ENCODE measurements around the gene SAV1. TPM values are rescaled to one million over a fixed set of nuclear protein-coding genes. Genes with fewer than 3 reads are reported as not detected.
A peak's percentile ranks its signal among the peaks of the same experiment; 100 is the strongest.

Gene SAV1
- total and polyA plus RNA-seq, 2 experiments from 2014 or later = 17.4 to 19.0 TPM

DNA sequence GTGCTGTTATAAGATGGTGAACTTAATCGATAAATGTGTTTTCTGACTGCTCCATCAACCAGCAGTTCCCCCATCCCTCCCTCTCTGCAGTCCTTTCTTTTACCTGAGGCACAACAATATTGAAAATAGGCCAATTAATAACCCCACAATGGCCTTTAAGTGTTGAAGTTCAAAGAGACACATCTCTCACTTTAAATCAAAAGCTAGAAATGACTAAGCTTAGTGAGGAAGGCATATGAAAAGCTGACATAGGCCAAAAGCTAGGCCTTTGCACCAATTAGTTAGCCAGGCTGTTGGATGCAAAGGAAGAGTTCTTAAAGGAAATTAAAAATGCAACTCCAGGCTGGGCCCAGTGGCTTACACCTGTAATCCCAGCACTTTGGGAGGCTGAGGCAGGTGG is 43.7 kb downstream of the SAV1 start:
- no peaks in the 10 kb centered on the region for H3K36me3 ChIP-seq (replicated peaks; ENCODE audit: insufficient read depth, low read depth)
- WGBS (ENCODE audit: low lambda C conversion rate, missing lambda C conversion rate) = 97% methylated on average over 1 of the region's 1 CpG

GRCh38 chr14:50622978-50623377 is 45.1 kb downstream of the SAV1 start:
- Histone ChIP-seq H3K36me3 (replicated peaks; ENCODE audit: insufficient read depth, low read depth) (no peaks in the 10 kb centered on the region), H3K4me1 (ENCODE audit: insufficient read depth) (no peaks in the 10 kb centered on the region), H3K4me2 (no peak overlapping the region), H3K9me2 (replicated peaks; ENCODE audit: insufficient read depth) (no peaks in the 10 kb centered on the region), H3K9me3 (ENCODE audit: low read depth) (no peaks in the 10 kb centered on the region), H4K20me1 (ENCODE audit: insufficient read depth, poor library complexity, severe bottlenecking) (no peaks in the 10 kb centered on the region), H3K4me3 (no peak overlapping the region), H3K27ac (no peak overlapping the region), H2AFZ (no peak overlapping the region), H3K79me2 (no peaks in the 10 kb centered on the region), H3K27me3 (no peaks in the 10 kb centered on the region)
- no peak for DNase-seq (ENCODE audit: low spot score)
- TF ChIP-seq EZH2 (IDR thresholded peaks at IDR 0.05; ENCODE audit: borderline replicate concordance) (no peak), EZH2phosphoT487 (IDR thresholded peaks at IDR 0.05; ENCODE audit: low read depth, severe bottlenecking, unreplicated experiment) (no peak), CTCF (IDR thresholded peaks at IDR 0.05; ENCODE audit: poor library complexity) (no peak)
- 81% methylated on average over 1 of the region's 1 CpG for WGBS (ENCODE audit: low lambda C conversion rate, missing lambda C conversion rate)

More for the DNA sequence above, 43.7 kb downstream of the SAV1 start:
- DNase-seq (ENCODE audit: low spot score) = no peak
- Histone ChIP-seq H3K27me3 (no peaks in the 10 kb centered on the region), H3K9me2 (replicated peaks; ENCODE audit: insufficient read depth) (no peaks in the 10 kb centered on the region), H4K20me1 (ENCODE audit: insufficient read depth, poor library complexity, severe bottlenecking) (no peaks in the 10 kb centered on the region), H2AFZ (no peak overlapping the region), H3K79me2 (no peaks in the 10 kb centered on the region), H3K4me1 (ENCODE audit: insufficient read depth) (no peaks in the 10 kb centered on the region), H3K4me3 (no peak overlapping the region), H3K9me3 (ENCODE audit: low read depth) (no peaks in the 10 kb centered on the region), H3K4me2 (no peak overlapping the region), H3K27ac (no peak overlapping the region)
- TF ChIP-seq EZH2 (IDR thresholded peaks at IDR 0.05; ENCODE audit: borderline replicate concordance) (no peak), EZH2phosphoT487 (IDR thresholded peaks at IDR 0.05; ENCODE audit: low read depth, severe bottlenecking, unreplicated experiment) (no peak), CTCF (IDR thresholded peaks at IDR 0.05; ENCODE audit: poor library complexity) (no peak)

- no peaks in the 10 kb centered on the region for H3K79me2 ChIP-seq
- no peak overlapping the region for H3K4me2 ChIP-seq
- H3K9me2 ChIP-seq (replicated peaks; ENCODE audit: insufficient read depth) = no peaks in the 10 kb centered on the region
- H3K4me3 ChIP-seq = no peak overlapping the region
- no peak for TF ChIP-seq EZH2 (IDR thresholded peaks at IDR 0.05; ENCODE audit: borderline replicate concordance)
- H4K20me1 ChIP-seq (ENCODE audit: insufficient read depth, poor library complexity, severe bottlenecking) = no peaks in the 10 kb centered on the region
- H3K9me3 ChIP-seq (ENCODE audit: low read depth) = no peaks in the 10 kb centered on the region
- no peaks in the 10 kb centered on the region for H3K4me1 ChIP-seq (ENCODE audit: insufficient read depth)
- DNase-seq (ENCODE audit: low spot score) = no peak
- 87% methylated on average over 4 of the region's 4 CpGs for WGBS (ENCODE audit: low lambda C conversion rate, missing lambda C conversion rate)
- H3K36me3 ChIP-seq (replicated peaks; ENCODE audit: insufficient read depth, low read depth) = no peaks in the 10 kb centered on the region
- no peak overlapping the region for H2AFZ ChIP-seq
- H3K27ac ChIP-seq = no peak overlapping the region
- no peaks in the 10 kb centered on the region for H3K27me3 ChIP-seq
Observed at GRCh38 chr14:50620341-50620740, 47.8 kb downstream of the SAV1 start.

DNA sequence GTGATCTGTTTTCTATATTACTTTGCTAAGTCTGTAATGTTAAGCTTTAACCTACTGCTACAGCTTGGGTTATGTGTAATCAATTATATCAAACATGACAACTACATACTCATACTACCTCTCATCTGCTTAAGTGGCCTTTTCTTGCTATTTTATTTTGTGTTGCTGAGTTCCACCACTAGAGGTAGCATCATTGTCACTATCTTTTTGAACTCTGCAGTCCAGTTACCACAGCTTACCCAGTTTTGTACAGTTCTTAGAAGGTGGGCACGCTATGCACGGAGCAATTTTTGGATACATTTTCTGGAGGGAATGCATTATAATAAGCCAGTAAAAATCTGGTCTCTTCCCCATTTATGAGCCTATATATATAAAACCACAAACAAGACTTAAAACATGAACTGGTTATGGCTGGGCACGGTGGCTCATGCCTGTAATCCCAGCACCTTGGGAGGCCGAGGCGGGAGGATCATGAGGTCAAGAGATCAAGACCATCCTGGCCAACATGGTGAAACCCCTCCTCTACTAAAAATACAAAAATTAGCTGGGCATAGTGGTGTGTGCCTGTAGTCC is 48.5 kb downstream of the SAV1 start:
- Histone ChIP-seq H3K27ac (no peak overlapping the region), H3K4me2 (no peak overlapping the region), H3K4me1 (ENCODE audit: insufficient read depth) (no peaks in the 10 kb centered on the region), H3K9me2 (replicated peaks; ENCODE audit: insufficient read depth) (no peaks in the 10 kb centered on the region), H3K9me3 (ENCODE audit: low read depth) (no peaks in the 10 kb centered on the region), H4K20me1 (ENCODE audit: insufficient read depth, poor library complexity, severe bottlenecking) (no peaks in the 10 kb centered on the region), H3K79me2 (no peaks in the 10 kb centered on the region), H2AFZ (no peak overlapping the region), H3K4me3 (no peak overlapping the region), H3K36me3 (replicated peaks; ENCODE audit: insufficient read depth, low read depth) (no peaks in the 10 kb centered on the region), H3K27me3 (no peaks in the 10 kb centered on the region)
- whole genome bisulfite sequencing (ENCODE audit: low lambda C conversion rate, missing lambda C conversion rate) = 84% methylated on average over 5 of the region's 5 CpGs
- DNase-seq (ENCODE audit: low spot score) = peak; percentile 34
- no peak for TF ChIP-seq EZH2phosphoT487 (IDR thresholded peaks at IDR 0.05; ENCODE audit: low read depth, severe bottlenecking, unreplicated experiment)
- TF ChIP-seq CTCF (IDR thresholded peaks at IDR 0.05; ENCODE audit: poor library complexity) = peak; percentile 56
- TF ChIP-seq EZH2 (IDR thresholded peaks at IDR 0.05; ENCODE audit: borderline replicate concordance) = no peak

All from hepatocyte (in vitro differentiated cells).